Mucosa of descending colon (tissue), 3 donors: ENCODE results near the gene POMT1. TPM values are rescaled to one million over a fixed set of nuclear protein-coding genes. Genes with fewer than 3 reads are reported as not detected.
"Not testable (repeated sequence)": the region's sequence is repeated elsewhere in the genome, so short reads cannot be mapped to it uniquely, and the experiment has no call there.

Experiments used
- ATAC-seq: fragments of 200-7000 bp; cut with Tn5 transposase; one replicate; pipeline ENCODE4 v1.9.1; 2020; ENCODE audit warnings: mild to moderate bottlenecking, moderate library complexity
- DNase-seq, 3 donors: peaks; one replicate each; pipeline ENCODE4 v3.0.0-alpha.2; 2020
- H3K36me3 ChIP-seq: fragments of 200-600 bp; one replicate; pipeline ENCODE4 v1.8.0; 2021; ENCODE audit warnings: low read depth, mild to moderate bottlenecking
- H3K4me1 ChIP-seq: fragments of 200-600 bp; one replicate; pipeline ENCODE4 v1.8.0; 2021; ENCODE audit warnings: low read depth, mild to moderate bottlenecking
- H3K4me3 ChIP-seq: fragments of 200-600 bp; one replicate; pipeline ENCODE4 v1.8.0; 2021; ENCODE audit warnings: mild to moderate bottlenecking
- H3K9me3 ChIP-seq: fragments of 200-600 bp; one replicate; pipeline ENCODE4 v1.8.0; 2021; ENCODE audit warnings: mild to moderate bottlenecking
- intact Hi-C, 2 donors: fragments of 100-400 bp; cut with DNase I in 1 of 2; cut with micrococcal nuclease in 1 of 2; formaldehyde crosslinking; loops; one replicate each; pipeline versions ENCODE4 v1.11.0 to v1.11.1; 2022; cut with DNase I, micrococcal nuclease
- total RNA-seq, 3 donors: library from RNA; stranded (reverse); fragmentation: NEBNext Ultra II Directional in 2 of 3; extraction: Animal tissue kit (Norgen Biotek cat#: 25700) in 2 of 3; gene quantifications; one replicate each; pipeline versions ENCODE4 v1.2.1 to v1.2.4, GENCODE V29; 2021 to 2023
- TF ChIP-seq, protein P1 (sequence below): fragments of 200-600 bp; IDR thresholded peaks from one replicate; pipeline ENCODE4 v1.8.0; 2022; ENCODE audit warnings: antibody characterized with exemption, mild to moderate bottlenecking
- donor health status: DM: no; HTN: no; CAD: no; lungs with moderate emphysema.
- donor health status: DM: no; HTN: no; CAD: no.
- donor health status: DM: no; HTN: yes; CAD: no.

The POMT1 gene
- total RNA-seq, 3 donors from 2014 or later, result 26.1 to 40.5 (median 35.4) TPM

- H3K9me3 ChIP-seq, result peaks cover 18% of the 10 kb centered on the region
- H3K4me1 ChIP-seq, result no peaks in the 10 kb centered on the region
- no peak overlapping the region for H3K4me3 ChIP-seq
- TF ChIP-seq, protein P1, sequence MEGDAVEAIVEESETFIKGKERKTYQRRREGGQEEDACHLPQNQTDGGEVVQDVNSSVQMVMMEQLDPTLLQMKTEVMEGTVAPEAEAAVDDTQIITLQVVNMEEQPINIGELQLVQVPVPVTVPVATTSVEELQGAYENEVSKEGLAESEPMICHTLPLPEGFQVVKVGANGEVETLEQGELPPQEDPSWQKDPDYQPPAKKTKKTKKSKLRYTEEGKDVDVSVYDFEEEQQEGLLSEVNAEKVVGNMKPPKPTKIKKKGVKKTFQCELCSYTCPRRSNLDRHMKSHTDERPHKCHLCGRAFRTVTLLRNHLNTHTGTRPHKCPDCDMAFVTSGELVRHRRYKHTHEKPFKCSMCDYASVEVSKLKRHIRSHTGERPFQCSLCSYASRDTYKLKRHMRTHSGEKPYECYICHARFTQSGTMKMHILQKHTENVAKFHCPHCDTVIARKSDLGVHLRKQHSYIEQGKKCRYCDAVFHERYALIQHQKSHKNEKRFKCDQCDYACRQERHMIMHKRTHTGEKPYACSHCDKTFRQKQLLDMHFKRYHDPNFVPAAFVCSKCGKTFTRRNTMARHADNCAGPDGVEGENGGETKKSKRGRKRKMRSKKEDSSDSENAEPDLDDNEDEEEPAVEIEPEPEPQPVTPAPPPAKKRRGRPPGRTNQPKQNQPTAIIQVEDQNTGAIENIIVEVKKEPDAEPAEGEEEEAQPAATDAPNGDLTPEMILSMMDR, result no peak
- intact Hi-C loops, result no loop called here
- no peaks in the 10 kb centered on the region for H3K36me3 ChIP-seq
- DNase-seq, result peak in 1 of 3 donors; percentile 4
- ATAC-seq, result no peak
Measured at GRCh38 chr9:131539223-131539923, 36.7 kb downstream of the POMT1 start.

GRCh38 chr9:131543141-131543540 lies 40.4 kb downstream of the POMT1 start:
- Histone ChIP-seq H3K36me3 (no peaks in the 10 kb centered on the region), H3K9me3 (peaks cover 18% of the 10 kb centered on the region), H3K4me1 (peaks cover 12% of the 10 kb centered on the region), H3K4me3 (no peak overlapping the region)
- TF ChIP-seq, protein P1, result no peak
- DNase-seq, result no peak
- ATAC-seq, result no peak
- intact Hi-C loops, result no loop called here

DNA sequence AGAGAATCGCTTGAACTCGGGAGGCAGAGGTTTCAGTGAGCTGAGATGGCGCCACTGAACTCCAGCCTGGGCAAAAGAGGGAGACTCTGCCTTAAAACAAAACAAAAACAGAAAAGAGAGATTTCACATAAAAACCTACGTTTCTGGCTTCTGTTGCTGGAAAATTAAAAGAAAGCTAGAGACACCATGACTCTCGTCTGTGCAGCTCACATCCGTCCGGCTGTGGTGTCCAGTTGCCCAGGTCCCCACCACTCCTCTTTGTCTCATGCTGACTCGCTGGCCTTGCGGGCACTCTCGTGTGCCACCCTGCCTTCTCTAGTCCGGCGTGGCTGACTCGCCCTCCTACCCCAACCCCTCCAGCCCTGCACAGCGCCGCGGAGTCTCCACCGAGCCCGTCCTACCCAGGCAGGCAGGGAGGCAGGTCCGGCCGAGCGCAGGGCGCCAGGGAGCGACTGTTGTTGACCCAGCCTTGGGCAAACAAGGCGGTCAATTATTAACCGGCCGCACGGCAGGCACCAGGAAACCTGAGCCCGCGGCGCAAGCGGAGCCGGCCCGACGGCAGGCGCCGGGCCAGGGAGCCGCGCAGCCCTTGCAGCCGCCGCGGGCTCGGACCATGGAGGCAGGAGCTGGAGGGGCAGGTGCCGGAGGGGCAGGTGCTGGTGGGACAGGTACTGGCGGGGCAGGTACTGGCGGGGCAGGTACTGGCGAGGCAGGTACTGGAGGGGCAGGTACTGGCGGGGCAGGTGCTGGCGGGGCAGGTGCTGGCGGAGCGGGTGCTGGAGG lies 42.5 kb downstream of the POMT1 start, which contains the start of gene PRRT1B:
Gene PRRT1B (plus strand): TSS at position 521 of the 783 bp plus-strand sequence. CDS start 93 bp downstream, at position 614.
- intact Hi-C loops, result no loop called here
- peaks cover 18% of the 10 kb centered on the region for H3K9me3 ChIP-seq
- H3K4me1 ChIP-seq, result peaks cover 12% of the 10 kb centered on the region
- DNase-seq (peak; percentile 91 to 94 (median 92)), ATAC-seq (peak; percentile 99)
- H3K4me3 ChIP-seq, result no peak within 1 kb of the TSS
- TF ChIP-seq, protein P1, result no peak
- H3K36me3 ChIP-seq, result no peaks in the 10 kb centered on the region

DNA sequence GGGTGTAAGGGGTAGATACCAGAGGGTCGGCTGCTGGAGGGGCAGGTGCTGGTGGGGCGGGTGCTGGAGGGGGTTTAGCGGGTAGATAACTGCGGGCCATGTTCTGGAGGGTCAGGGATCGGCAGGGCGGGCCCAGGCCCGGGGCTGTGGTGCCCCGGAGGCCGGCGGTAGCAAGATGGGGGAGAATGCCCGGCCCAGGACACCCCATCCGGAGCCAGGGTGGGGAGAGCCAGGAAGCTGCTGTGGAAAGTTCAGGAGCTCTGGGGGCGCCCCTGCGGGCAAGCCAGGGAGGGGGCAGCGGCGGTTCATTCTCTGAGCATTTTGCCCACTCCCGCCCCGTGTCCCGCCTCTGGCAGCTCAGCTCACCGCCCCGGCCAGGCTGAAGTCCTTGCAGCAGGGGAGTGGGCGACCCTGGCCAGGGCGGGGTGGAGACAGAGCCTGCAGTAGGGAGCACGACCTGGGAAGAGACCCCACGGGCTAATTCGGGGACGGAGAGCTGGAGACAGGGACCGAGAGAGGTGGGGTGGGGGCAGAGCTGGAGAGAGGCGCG lies 43.1 kb downstream of the POMT1 start:
- DNase-seq, result peak in 2 of 3 donors; percentile 18 to 52
- no peaks in the 10 kb centered on the region for H3K36me3 ChIP-seq
- H3K4me1 ChIP-seq, result peaks cover 12% of the 10 kb centered on the region
- H3K9me3 ChIP-seq, result peaks cover 18% of the 10 kb centered on the region
- intact Hi-C loops, result no loop called here
- TF ChIP-seq, protein P1, result no peak
- ATAC-seq, result peak; percentile 42
- no peak overlapping the region for H3K4me3 ChIP-seq

DNA sequence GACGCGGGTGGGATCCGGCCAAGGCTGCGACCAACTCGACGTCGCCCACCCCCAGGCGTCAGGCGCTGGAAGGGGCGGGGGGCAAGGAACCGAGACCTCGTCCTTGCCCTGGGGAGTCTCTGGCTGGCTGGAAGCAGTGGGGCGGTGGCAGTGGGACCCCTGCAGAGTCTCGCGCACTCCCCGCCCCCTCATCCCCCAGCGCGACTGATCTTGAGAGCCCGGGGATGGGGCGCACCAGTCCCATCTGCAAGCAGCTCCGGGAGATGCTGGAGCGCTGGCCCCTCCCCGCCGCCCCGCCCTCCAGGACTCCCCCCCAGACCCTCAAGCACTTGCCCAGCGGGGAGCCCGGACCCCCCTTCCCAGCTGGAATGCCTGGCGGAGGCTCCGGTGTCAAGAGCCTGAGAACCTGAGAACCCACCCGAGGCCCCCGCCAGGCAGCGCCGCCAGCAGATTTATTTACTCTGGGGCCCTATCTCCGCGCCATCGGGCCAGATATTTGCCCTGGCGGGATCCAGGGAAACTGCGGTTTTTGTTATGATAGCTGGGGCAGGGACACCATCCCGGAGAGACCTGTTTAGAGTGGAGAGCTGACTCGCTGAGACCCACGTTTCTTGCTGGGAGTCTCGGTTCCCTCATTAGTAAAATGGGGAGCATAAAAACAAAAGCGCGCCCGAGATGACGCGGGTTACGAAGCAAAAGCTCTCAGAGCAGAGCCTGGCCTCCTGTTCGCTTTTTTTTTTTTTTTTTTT lies 43.8 kb downstream of the POMT1 start:
- H3K9me3 ChIP-seq, result peaks cover 18% of the 10 kb centered on the region
- no peak overlapping the region for H3K4me3 ChIP-seq
- no peaks in the 10 kb centered on the region for H3K36me3 ChIP-seq
- intact Hi-C loops, result no loop called here
- peaks cover 12% of the 10 kb centered on the region for H3K4me1 ChIP-seq
- TF ChIP-seq, protein P1, result no peak
- ATAC-seq (peak; percentile 13), DNase-seq (no peak)

DNA sequence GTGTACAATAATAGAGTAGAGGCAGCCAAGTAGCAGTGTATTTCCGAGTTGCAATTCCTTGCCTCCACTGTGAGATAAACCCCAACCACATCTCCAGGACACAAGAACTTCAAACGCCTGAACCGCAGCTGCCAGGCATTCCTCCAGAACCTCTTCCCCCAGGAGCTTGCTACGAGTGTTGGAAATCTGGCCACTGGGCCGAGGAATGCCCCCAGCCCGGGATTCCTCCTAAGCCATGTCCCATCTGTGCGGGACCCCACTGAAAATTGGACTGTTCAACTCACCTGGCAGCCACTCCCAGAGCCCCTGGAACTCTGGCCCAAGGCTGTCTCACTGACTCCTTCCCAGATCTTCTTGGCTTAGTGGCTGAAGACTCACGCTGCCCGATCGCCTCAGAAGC lies 46.5 kb downstream of the POMT1 start:
- DNase-seq, H3K4me3 ChIP-seq, intact Hi-C loops, ATAC-seq, H3K36me3 ChIP-seq, H3K9me3 ChIP-seq: not testable (repeated sequence)
- H3K4me1 ChIP-seq, result peaks cover 12% of the 10 kb centered on the region

DNA sequence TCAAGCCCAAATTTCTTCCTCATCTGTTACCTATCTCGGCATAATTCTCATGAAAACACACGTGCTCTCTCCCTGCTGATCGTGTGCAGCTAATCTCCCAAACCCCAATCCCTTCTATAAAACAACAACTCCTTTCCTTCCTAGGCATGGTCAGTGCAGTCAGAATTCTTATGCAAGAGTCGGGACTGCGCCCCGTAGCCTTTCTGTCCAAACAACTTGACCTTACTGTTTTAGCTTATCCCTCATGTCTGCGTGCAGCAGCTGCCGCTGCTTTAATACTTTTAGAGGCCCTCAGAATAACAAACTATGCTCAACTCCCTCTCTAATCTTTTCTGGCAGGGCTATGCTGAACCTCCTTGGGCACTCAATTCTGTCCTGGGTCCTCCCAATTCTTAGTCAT lies 47.7 kb downstream of the POMT1 start:
- H3K9me3 ChIP-seq, intact Hi-C loops, H3K36me3 ChIP-seq, H3K4me3 ChIP-seq, ATAC-seq, DNase-seq: not testable (repeated sequence)
- H3K4me1 ChIP-seq, result peaks cover 12% of the 10 kb centered on the region
